ENCODE measurements around the gene CTNNA3. TPM values are rescaled to one million over a fixed set of nuclear protein-coding genes. Genes with fewer than 3 reads are reported as not detected.

The CTNNA3 gene
- total RNA-seq, 1 donor from 2014 or later = not detected

- Histone ChIP-seq H3K36me3 (ENCODE audit: control insufficient read depth, insufficient read depth, low read length) (no peaks in the 10 kb centered on the region), H3K4me3 (ENCODE audit: low read depth, low read length) (no peak overlapping the region), H3K27me3 (ENCODE audit: control insufficient read depth, insufficient read depth, low read length) (no peaks in the 10 kb centered on the region)
- FAIRE-seq (no peak), DNase-seq (ENCODE audit: low read depth) (no peak)
- no peak for TF ChIP-seq CTCF (IDR thresholded peaks at IDR 0.05; ENCODE audit: insufficient read depth, low read length, severe bottlenecking)
These were observed 909.3 kb downstream of the CTNNA3 start for GRCh38 chr10:66786709-66787108.

GRCh38 chr10:66784770-66785169 lies 911.2 kb downstream of the CTNNA3 start:
- TF ChIP-seq CTCF (IDR thresholded peaks at IDR 0.05; ENCODE audit: insufficient read depth, low read length, severe bottlenecking) = no peak
- FAIRE-seq (no peak), DNase-seq (ENCODE audit: low read depth) (no peak)
- Histone ChIP-seq H3K27me3 (ENCODE audit: control insufficient read depth, insufficient read depth, low read length) (no peaks in the 10 kb centered on the region), H3K36me3 (ENCODE audit: control insufficient read depth, insufficient read depth, low read length) (no peaks in the 10 kb centered on the region), H3K4me3 (ENCODE audit: low read depth, low read length) (no peak overlapping the region)

- H3K27me3 ChIP-seq (ENCODE audit: control insufficient read depth, insufficient read depth, low read length) = no peaks in the 10 kb centered on the region
- TF ChIP-seq CTCF (IDR thresholded peaks at IDR 0.05; ENCODE audit: insufficient read depth, low read length, severe bottlenecking) = no peak
- FAIRE-seq (no peak), DNase-seq (ENCODE audit: low read depth) (peak; percentile 26)
- H3K36me3 ChIP-seq (ENCODE audit: control insufficient read depth, insufficient read depth, low read length) = no peaks in the 10 kb centered on the region
- H3K4me3 ChIP-seq (ENCODE audit: low read depth, low read length) = no peak overlapping the region
These were observed 912.7 kb downstream of the CTNNA3 start for GRCh38 chr10:66783316-66783715.

- no peaks in the 10 kb centered on the region for H3K36me3 ChIP-seq (ENCODE audit: control insufficient read depth, insufficient read depth, low read length)
- no peak for TF ChIP-seq CTCF (IDR thresholded peaks at IDR 0.05; ENCODE audit: insufficient read depth, low read length, severe bottlenecking)
- H3K4me3 ChIP-seq (ENCODE audit: low read depth, low read length) = no peak overlapping the region
- DNase-seq (ENCODE audit: low read depth) (peak; percentile 2), FAIRE-seq (no peak)
- no peaks in the 10 kb centered on the region for H3K27me3 ChIP-seq (ENCODE audit: control insufficient read depth, insufficient read depth, low read length)
These were observed 913.2 kb downstream of the CTNNA3 start for GRCh38 chr10:66782776-66783175.

GRCh38 chr10:66782144-66782543 lies 913.9 kb downstream of the CTNNA3 start:
- FAIRE-seq = no peak
- H3K4me3 ChIP-seq (ENCODE audit: low read depth, low read length) = no peak overlapping the region
- TF ChIP-seq CTCF (IDR thresholded peaks at IDR 0.05; ENCODE audit: insufficient read depth, low read length, severe bottlenecking) = no peak
- H3K27me3 ChIP-seq (ENCODE audit: control insufficient read depth, insufficient read depth, low read length) = no peaks in the 10 kb centered on the region
- DNase-seq (ENCODE audit: low read depth) = no peak
- no peaks in the 10 kb centered on the region for H3K36me3 ChIP-seq (ENCODE audit: control insufficient read depth, insufficient read depth, low read length)

GRCh38 chr10:66780796-66781195 lies 915.2 kb downstream of the CTNNA3 start:
- DNase-seq (ENCODE audit: low read depth) (no peak), FAIRE-seq (no peak)
- Histone ChIP-seq H3K27me3 (ENCODE audit: control insufficient read depth, insufficient read depth, low read length) (no peaks in the 10 kb centered on the region), H3K4me3 (ENCODE audit: low read depth, low read length) (no peak overlapping the region), H3K36me3 (ENCODE audit: control insufficient read depth, insufficient read depth, low read length) (no peaks in the 10 kb centered on the region)
- no peak for TF ChIP-seq CTCF (IDR thresholded peaks at IDR 0.05; ENCODE audit: insufficient read depth, low read length, severe bottlenecking)
